ENCODE measurements around the gene CATSPERE.

DNA sequence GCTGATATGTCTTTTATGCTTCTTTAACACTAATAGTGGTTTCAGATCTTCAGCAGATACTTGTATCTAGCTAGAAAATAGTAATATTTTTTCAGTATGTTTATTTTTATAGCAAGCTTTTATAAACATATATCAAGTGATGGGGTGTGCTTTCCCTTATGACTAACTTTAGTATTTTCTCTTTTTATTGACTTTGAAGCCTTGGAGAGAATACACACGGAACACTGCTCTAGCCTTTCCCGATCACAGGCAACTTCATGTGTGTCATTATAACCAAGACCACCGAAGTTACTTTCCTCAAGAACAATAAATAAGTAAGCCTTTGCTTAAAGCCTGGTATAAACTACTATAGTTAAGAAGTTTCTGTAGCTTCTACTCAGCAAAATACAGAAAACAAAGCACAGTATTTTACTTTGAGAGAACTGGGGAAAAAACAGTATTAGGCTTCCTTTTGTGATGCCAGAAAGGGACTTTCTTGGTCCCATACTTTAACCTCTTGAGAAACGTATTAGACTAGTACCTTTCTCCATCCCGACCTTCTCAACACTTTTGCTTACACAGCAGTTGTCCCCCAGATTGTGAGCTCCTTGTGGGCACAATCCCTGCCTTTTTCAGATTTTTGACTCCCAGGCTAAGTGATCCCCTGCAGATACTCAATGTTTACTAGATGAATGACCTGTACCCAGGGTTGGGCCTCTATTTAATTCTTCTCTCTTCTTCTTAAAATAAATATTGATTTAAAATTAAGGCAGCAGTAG is 12.6 kb upstream of the CATSPERE start:
- TF ChIP-seq, protein P1, sequence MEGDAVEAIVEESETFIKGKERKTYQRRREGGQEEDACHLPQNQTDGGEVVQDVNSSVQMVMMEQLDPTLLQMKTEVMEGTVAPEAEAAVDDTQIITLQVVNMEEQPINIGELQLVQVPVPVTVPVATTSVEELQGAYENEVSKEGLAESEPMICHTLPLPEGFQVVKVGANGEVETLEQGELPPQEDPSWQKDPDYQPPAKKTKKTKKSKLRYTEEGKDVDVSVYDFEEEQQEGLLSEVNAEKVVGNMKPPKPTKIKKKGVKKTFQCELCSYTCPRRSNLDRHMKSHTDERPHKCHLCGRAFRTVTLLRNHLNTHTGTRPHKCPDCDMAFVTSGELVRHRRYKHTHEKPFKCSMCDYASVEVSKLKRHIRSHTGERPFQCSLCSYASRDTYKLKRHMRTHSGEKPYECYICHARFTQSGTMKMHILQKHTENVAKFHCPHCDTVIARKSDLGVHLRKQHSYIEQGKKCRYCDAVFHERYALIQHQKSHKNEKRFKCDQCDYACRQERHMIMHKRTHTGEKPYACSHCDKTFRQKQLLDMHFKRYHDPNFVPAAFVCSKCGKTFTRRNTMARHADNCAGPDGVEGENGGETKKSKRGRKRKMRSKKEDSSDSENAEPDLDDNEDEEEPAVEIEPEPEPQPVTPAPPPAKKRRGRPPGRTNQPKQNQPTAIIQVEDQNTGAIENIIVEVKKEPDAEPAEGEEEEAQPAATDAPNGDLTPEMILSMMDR (conservative IDR thresholded peaks at IDR 0.05 in 1 of 2, IDR thresholded peaks at IDR 0.05 in 1 of 2; ENCODE audit: extremely low read depth in 1 of 2, insufficient read depth in 1 of 2, low read depth in 1 of 2, low read length in 2 of 2): no peak
- no peak for TF ChIP-seq EZH2 (IDR thresholded peaks at IDR 0.05; ENCODE audit: borderline replicate concordance, low read length)

Measured in mammary epithelial cell (primary cell).